Pulmonary artery endothelial cell (primary cell): ENCODE measurements around the gene MAP3K7. TPM values are rescaled to one million over a fixed set of nuclear protein-coding genes. Genes with fewer than 3 reads are reported as not detected.

ENCODE experiments used
- DNase-seq: peaks from one replicate; pipeline ENCODE4 v3.0.0-alpha.2; 2011; ENCODE audit warnings: low read depth, low spot score
- total RNA-seq: library from RNA; depleted of rRNA; stranded (reverse); fragments of >200 nt; gene quantifications from 2 replicates; pipeline ENCODE4 v1.2.3, GENCODE V29; 2014

Gene MAP3K7
- total RNA-seq, 1 donor from 2014 or later: 26.0 TPM

DNA sequence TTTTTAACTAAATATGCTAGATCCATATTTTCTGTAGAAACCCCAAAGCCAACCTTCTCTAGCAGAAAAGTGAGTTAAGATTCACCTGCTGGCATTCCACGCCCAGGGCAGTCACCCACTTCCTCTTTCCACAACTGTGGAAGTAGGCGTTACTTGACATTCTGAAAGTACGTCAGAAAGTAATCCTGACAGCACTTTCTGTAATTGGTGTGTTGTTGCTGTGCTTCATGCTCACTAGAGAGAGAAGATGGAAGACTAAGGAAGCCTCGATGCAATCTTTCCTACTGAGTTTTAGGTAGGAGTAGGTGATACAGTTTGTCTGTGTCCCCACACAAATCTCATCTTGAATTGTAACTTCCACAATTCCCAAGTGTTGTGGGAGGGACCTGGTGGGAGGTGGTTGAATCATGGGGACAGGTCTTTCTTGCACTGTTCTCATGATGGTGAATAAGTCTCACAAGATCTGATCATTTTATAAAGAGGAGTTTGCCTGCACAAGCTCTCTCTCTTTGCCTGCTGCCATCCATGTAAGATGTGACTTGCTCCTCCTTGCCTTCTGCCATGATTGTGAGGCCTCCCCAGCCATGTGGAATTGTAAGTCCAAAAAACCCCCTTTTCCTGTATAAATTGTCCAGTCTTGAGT is 101.1 kb downstream of the MAP3K7 start:
- DNase-seq: no peak

GRCh38 chr6:90484903-90485302 is 102.0 kb downstream of the MAP3K7 start:
- DNase-seq: no peak

DNA sequence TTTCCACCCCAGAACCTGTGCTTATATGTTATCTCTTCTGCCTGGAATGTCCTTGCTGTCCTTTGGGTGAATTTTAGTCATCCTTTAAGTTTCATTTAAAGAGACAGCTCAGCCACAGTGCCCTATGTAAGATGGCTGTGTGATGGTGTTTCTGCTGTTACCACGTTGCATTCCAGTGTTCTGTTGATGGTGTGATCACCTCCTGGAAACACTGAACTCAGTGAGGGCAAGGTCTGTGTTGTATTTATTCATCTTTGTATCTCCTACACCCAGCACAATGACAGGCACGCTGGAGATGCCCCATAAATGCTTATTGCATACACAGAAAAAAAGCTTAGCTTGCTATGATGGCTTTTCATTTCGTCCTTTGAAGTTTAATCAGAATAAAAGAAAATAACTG is 102.5 kb downstream of the MAP3K7 start:
- no peak for DNase-seq

DNA sequence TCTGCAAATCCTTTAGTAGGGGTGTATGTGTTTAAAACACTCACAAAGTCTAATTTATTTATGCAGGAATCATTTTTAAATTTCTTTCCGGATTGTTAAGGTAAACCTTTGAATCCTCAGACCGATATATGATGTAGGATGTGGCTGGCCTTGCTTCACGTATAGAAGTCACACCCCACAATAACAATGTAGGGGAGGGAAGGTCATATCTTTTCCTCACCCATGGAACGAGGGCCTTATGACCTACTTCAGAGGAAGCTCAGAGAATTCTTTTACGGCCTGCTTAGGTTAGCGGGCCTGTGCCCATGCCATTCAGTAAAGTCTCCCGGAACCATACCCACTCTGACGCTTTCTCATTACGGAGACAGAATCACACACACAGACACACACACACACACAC is 102.9 kb downstream of the MAP3K7 start:
- DNase-seq: no peak

DNA sequence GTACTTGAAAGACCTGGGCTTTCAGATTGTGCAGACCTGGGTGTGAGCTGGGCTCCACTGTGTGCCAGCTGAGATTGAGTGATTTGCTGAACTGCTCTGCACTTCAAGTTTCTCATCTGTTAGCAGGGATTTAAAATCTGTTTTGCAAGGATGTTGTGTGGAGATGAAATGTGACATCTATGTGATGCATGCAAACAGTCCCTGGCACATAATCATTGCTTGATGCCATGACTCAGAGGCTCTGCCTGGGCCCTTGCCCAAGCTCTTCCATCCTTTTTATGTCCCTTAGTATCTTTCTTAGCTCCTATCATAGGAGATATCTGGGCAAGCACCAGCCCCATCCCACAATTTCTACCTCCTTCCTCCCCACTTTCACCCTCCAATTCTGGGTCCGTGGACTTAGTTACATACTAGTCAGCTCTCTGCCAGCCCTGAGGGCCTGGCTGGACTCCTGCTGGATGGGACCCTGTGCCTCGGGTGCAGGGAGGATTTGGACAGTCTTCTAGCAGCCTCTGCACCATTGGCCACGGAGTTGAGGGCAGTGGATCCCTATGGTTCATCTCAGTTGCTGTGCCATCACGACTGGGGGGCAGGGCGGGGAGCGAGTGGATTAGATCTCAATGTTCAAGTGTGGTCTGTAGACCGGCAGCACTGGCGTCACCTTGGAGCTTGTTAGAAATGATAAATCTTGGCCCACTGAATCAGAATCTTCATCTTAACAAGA is 103.6 kb downstream of the MAP3K7 start:
- DNase-seq: no peak

GRCh38 chr6:90480666-90481065 is 106.2 kb downstream of the MAP3K7 start:
- no peak for DNase-seq

DNA sequence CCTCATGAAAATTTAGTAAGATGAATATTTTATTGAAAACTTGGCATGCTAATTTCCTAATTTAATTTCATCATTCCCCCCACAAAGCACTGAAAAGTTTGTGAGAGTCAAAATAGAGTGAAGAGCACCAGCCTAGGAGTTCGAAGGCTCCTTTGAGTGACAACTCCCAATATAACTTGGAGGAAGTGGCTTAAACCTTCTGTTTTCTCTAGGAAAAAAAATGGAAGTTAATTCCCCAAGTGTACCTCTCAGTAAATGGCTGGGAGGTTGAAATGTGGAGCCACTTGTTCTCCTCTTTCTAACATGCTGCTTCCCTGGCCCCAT is 107.3 kb downstream of the MAP3K7 start:
- no peak for DNase-seq

DNA sequence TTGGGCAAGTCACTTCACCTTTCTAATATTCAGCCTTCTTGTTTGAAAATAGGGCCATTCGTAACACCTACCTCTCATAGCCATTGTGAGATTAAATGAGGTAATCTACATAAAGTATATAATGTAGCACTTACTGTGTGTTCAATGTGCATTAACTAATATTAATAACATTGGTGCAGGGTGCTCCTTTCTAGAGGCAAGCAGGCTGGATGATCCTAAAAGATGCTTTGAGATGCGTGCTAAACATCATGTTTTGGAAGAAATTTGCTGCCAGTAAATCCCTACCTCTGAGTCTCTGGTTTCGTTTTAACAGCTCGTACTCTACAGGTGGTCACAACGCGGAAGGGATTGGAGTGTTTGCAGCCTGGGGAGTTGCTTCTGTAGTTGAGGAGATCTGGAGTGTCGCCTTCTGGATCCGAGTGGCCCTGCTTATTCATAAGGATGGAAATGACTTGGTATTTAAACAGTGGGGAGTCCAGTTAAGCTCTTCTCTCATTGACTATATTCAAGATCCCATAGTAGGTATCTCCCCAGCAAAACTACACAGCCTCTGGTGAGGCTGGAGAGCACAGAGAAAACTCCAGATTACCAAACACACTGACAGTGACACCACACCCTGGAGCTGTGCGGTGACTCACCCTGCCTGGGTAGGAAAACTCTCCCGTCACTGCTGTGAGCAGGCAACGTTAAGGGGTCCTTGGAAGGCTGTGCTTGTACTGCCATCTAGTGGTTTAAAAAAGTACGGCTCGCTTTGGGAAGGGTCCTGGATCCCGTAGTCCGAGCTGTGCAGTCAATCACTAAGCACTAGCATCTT is 107.9 kb downstream of the MAP3K7 start:
- peak; percentile 68 for DNase-seq

GRCh38 chr6:90478278-90478677 is 108.6 kb downstream of the MAP3K7 start:
- no peak for DNase-seq

- no peak for DNase-seq
These were observed 109.5 kb downstream of the MAP3K7 start for GRCh38 chr6:90477366-90477765.

DNA sequence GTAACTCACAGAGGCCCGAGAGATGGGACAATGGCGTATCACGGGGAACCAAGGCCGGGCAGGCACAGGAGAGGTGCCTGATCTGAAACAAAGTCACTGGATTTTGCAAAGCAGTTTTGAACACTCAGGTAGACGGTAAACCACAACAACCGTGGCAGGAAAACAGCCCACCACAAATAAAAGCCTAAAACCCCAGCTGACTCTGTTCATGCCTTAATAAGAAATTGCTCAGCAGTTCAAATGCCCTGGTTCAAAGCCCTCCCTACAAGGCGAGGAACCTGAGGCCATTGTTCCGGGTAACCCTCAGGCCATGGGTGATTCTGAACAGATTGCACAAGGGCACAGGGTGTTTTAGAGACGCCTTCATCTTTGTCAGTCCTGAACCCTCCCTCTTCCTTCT is 114.2 kb downstream of the MAP3K7 start:
- DNase-seq: no peak

- DNase-seq: no peak
These were observed 115.6 kb downstream of the MAP3K7 start for GRCh38 chr6:90471263-90471662.

GRCh38 chr6:90469906-90470305 is 117.0 kb downstream of the MAP3K7 start:
- no peak for DNase-seq

GRCh38 chr6:90468859-90469258 is 118.0 kb downstream of the MAP3K7 start:
- DNase-seq: no peak

DNA sequence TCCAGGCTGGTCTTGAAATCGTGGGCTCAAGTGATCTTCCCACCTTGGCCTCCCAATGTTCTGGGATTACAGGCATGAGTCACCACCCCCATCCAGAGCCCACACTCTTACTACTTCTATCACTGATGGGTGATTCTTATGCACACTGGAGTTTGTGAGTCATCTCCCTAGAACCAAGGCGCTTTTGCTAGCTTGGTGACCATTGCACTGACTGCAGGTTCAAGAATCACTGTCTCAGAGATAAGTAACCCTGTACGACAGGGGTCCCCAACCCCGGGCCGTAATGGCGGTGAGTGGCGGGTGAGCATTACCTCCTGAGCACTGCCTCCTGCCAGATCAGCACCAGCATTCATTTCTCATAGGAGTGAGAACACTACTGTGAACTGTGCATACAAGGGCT is 118.8 kb downstream of the MAP3K7 start:
- no peak for DNase-seq

DNA sequence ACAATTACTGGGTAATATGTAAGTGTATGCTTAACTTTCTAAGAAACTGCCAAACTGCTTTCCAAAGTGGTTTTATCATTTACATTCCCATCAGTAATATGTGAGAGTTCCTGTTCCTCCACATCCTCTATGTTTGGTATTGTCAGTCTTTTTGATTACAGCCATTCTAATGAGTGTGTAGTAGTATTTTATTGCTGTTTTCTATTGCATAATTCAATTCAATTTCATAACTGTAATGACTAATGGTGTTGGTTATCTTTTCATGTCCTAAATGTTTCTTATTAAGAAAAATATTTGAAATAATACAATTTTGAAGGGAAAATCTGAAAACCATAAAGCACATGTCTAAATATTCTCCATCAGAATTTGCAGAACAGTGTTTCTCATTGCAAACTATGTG is 119.3 kb downstream of the MAP3K7 start:
- DNase-seq: no peak

- no peak for DNase-seq
These were observed 120.5 kb downstream of the MAP3K7 start for GRCh38 chr6:90466154-90466940.

- DNase-seq: no peak
These were observed 121.2 kb downstream of the MAP3K7 start for GRCh38 chr6:90465686-90466085.

- DNase-seq: no peak
These were observed 122.4 kb downstream of the MAP3K7 start for GRCh38 chr6:90464507-90464906.

DNA sequence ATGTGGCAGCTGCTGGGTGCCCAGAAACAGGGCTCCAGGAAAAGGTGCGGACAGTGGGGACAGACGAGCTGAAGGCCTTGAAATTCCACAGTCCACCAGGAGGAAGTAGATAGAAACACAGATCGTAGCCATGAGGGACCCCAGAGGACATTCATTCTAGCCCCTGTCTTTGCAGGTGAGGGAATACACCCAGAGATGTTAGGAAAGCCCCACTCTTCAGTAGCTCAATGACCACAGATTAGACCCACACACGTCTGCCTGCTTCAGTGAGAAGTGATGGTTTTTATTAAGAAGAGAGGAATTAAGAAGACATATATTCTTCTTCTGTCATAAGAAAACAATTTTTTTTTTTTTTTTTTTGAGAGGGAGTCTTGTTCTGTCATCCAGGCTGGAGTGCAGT is 123.0 kb downstream of the MAP3K7 start:
- no peak for DNase-seq
